ENCODE measurements around the gene CASP1.

Gene CASP1

DNA sequence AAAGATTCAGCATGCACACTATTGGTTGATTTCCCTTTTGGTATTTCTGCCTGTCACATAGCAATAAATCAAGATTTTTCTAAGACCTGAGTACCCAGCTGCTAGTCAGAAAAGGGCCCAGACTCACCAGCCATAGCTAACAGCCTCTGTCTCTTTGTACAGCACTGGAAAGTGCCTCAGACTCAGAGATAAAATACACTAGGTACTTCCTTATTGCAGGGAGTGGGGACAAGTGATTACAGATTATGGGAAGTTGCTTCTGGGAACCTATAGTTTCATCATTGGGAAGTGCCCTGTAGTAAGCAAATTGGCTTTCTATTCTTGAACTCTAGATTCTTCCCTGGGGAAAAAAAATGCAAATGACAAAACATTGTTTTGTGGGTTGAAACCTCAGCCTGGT lies 11.9 kb downstream of the CASP1 start, which contains the start of gene CASP5:
CASP5 (minus strand) TSS at position 166 of the 400 bp plus-strand sequence; CDS start at position 134, 32 bp downstream.
- TF ChIP-seq FOXP2 (optimal IDR thresholded peaks at IDR 0.05; ENCODE audit: borderline replicate concordance, extremely low read depth, extremely low read length, insufficient read depth), result no peak
- no peak for TF ChIP-seq POLR2AphosphoS5 (IDR thresholded peaks at IDR 0.05; ENCODE audit: low read depth, low read length)
- TF ChIP-seq, protein P1, sequence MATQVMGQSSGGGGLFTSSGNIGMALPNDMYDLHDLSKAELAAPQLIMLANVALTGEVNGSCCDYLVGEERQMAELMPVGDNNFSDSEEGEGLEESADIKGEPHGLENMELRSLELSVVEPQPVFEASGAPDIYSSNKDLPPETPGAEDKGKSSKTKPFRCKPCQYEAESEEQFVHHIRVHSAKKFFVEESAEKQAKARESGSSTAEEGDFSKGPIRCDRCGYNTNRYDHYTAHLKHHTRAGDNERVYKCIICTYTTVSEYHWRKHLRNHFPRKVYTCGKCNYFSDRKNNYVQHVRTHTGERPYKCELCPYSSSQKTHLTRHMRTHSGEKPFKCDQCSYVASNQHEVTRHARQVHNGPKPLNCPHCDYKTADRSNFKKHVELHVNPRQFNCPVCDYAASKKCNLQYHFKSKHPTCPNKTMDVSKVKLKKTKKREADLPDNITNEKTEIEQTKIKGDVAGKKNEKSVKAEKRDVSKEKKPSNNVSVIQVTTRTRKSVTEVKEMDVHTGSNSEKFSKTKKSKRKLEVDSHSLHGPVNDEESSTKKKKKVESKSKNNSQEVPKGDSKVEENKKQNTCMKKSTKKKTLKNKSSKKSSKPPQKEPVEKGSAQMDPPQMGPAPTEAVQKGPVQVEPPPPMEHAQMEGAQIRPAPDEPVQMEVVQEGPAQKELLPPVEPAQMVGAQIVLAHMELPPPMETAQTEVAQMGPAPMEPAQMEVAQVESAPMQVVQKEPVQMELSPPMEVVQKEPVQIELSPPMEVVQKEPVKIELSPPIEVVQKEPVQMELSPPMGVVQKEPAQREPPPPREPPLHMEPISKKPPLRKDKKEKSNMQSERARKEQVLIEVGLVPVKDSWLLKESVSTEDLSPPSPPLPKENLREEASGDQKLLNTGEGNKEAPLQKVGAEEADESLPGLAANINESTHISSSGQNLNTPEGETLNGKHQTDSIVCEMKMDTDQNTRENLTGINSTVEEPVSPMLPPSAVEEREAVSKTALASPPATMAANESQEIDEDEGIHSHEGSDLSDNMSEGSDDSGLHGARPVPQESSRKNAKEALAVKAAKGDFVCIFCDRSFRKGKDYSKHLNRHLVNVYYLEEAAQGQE (IDR thresholded peaks at IDR 0.05; ENCODE audit: insufficient read depth in 1 of 2, low read depth in 2 of 2, low read length in 2 of 2), result no peak
- TF ChIP-seq SIN3A (IDR thresholded peaks at IDR 0.05; ENCODE audit: borderline replicate concordance, insufficient read depth, low read length), result no peak
- no peak for TF ChIP-seq TAF1 (IDR thresholded peaks at IDR 0.05; ENCODE audit: borderline replicate concordance, insufficient read depth, low read length)

GRCh38 chr11:105022527-105022926 lies 12.4 kb downstream of the CASP1 start:
- no peak for TF ChIP-seq POLR2AphosphoS5 (IDR thresholded peaks at IDR 0.05; ENCODE audit: low read depth, low read length)
- TF ChIP-seq TAF1 (IDR thresholded peaks at IDR 0.05; ENCODE audit: borderline replicate concordance, insufficient read depth, low read length), result no peak
- no peak for TF ChIP-seq SIN3A (IDR thresholded peaks at IDR 0.05; ENCODE audit: borderline replicate concordance, insufficient read depth, low read length)

DNA sequence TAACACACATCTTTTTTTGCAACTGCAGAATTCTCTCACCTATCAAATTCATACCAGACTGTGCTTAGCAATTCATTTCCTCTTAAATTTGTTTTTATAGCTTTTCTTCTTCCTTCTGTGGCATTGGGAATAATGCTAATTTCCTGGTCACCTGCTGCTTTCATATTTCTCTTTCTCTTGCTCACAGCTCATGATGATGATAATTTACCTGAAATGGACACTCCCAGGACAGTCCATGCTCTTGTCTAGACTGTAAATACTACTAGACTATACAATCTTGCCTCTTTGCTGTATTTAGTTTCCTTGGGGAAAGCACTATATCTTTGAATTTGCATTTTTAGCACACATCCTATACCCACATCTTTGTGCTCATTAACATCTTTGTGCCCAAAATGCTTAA lies 27.5 kb downstream of the CASP1 start:
- no peak for TF ChIP-seq SIN3A (IDR thresholded peaks at IDR 0.05; ENCODE audit: borderline replicate concordance, insufficient read depth, low read length)

GRCh38 chr11:105005451-105005845 lies 29.5 kb downstream of the CASP1 start:
- TF ChIP-seq TAF1 (IDR thresholded peaks at IDR 0.05; ENCODE audit: borderline replicate concordance, insufficient read depth, low read length) (no peak), SIN3A (IDR thresholded peaks at IDR 0.05; ENCODE audit: borderline replicate concordance, insufficient read depth, low read length) (no peak), FOXP2 (optimal IDR thresholded peaks at IDR 0.05; ENCODE audit: borderline replicate concordance, extremely low read depth, extremely low read length, insufficient read depth) (no peak), POLR2AphosphoS5 (IDR thresholded peaks at IDR 0.05; ENCODE audit: low read depth, low read length) (no peak)
- TF ChIP-seq, protein P1 (IDR thresholded peaks at IDR 0.05; ENCODE audit: insufficient read depth in 1 of 2, low read depth in 2 of 2, low read length in 2 of 2), result no peak

DNA sequence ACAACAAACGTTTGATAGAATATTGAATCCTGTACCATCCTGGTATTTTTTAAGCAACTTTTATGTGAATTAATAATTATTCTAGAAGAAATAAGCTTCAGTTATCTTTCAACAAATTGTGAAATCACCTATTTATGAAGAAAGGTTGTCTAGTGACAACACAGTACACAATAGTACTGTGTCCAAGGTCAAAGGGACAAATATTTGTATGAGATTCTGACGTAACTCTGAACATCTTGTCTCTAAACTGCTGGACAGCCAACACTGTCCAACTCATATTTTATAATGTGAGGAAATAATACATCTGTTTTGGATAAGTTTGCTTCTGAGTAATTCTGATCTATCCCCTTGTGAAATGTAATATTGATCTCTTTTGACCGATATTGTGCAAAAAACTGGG lies 30.9 kb downstream of the CASP1 start:
- TF ChIP-seq POLR2AphosphoS5 (IDR thresholded peaks at IDR 0.05; ENCODE audit: low read depth, low read length) (no peak), SIN3A (IDR thresholded peaks at IDR 0.05; ENCODE audit: borderline replicate concordance, insufficient read depth, low read length) (no peak), FOXP2 (optimal IDR thresholded peaks at IDR 0.05; ENCODE audit: borderline replicate concordance, extremely low read depth, extremely low read length, insufficient read depth) (no peak), TAF1 (IDR thresholded peaks at IDR 0.05; ENCODE audit: borderline replicate concordance, insufficient read depth, low read length) (no peak)
- TF ChIP-seq, protein P1 (IDR thresholded peaks at IDR 0.05; ENCODE audit: insufficient read depth in 1 of 2, low read depth in 2 of 2, low read length in 2 of 2), result no peak

GRCh38 chr11:105003151-105003550 lies 31.8 kb downstream of the CASP1 start:
- TF ChIP-seq TAF1 (IDR thresholded peaks at IDR 0.05; ENCODE audit: borderline replicate concordance, insufficient read depth, low read length) (no peak), POLR2AphosphoS5 (IDR thresholded peaks at IDR 0.05; ENCODE audit: low read depth, low read length) (no peak), SIN3A (IDR thresholded peaks at IDR 0.05; ENCODE audit: borderline replicate concordance, insufficient read depth, low read length) (no peak), FOXP2 (optimal IDR thresholded peaks at IDR 0.05; ENCODE audit: borderline replicate concordance, extremely low read depth, extremely low read length, insufficient read depth) (no peak)
- TF ChIP-seq, protein P1 (IDR thresholded peaks at IDR 0.05; ENCODE audit: insufficient read depth in 1 of 2, low read depth in 2 of 2, low read length in 2 of 2), result no peak
